ENCODE data around the gene ZFP90.

ZFP90 gene

DNA sequence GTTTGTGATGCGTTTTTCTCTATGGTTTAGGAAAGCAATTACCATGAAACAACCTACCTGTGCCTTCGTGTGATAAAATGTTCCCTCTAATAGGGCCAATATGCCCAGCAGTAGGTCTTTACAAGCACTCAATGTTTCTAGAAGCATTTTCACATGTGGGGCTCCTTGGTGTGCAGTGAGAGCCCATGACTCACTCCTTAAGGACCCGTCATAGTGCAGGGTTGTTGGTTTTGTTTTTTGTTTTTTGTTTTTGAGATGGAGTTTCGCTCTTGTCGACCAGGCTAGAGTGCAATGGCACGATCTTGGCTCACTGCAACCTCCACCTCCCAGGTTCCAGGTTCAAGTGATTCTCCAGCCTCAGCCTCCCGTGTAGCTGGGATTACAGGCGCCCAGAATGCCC, 31.1 kb upstream of the ZFP90 start:
- Histone ChIP-seq H3K4me1 (ENCODE audit: low read length) (no peaks in the 10 kb centered on the region), H3K4me2 (ENCODE audit: low read length) (no peak overlapping the region), H3K9me3 (ENCODE audit: insufficient read depth, low read length) (no peaks in the 10 kb centered on the region), H4K20me1 (ENCODE audit: insufficient read depth, low read length) (no peaks in the 10 kb centered on the region), H2AFZ (ENCODE audit: low read depth, low read length) (no peak overlapping the region), H3K27ac (ENCODE audit: low read length) (no peak overlapping the region), H3K9ac (ENCODE audit: low read length) (no peak overlapping the region), H3K4me3 (ENCODE audit: low read length) (no peak overlapping the region), H3K27me3 (ENCODE audit: low read depth, low read length) (peaks cover 30% of the 10 kb centered on the region), H3K79me2 (ENCODE audit: low read length) (no peaks in the 10 kb centered on the region), H3K36me3 (replicated peaks; ENCODE audit: low read depth, low read length) (no peaks in the 10 kb centered on the region)
- no peak for TF ChIP-seq CTCF (IDR thresholded peaks at IDR 0.05; ENCODE audit: low read depth, low read length)
- TF ChIP-seq EZH2phosphoT487 (IDR thresholded peaks at IDR 0.05; ENCODE audit: low read depth) = no peak

GRCh38 chr16:68508641-68509240, 30.4 kb upstream of the ZFP90 start:
- Histone ChIP-seq H4K20me1 (ENCODE audit: insufficient read depth, low read length) (no peaks in the 10 kb centered on the region), H3K27ac (ENCODE audit: low read length) (no peak overlapping the region), H3K4me3 (ENCODE audit: low read length) (no peak overlapping the region), H3K9me3 (ENCODE audit: insufficient read depth, low read length) (no peaks in the 10 kb centered on the region), H2AFZ (ENCODE audit: low read depth, low read length) (no peak overlapping the region), H3K79me2 (ENCODE audit: low read length) (no peaks in the 10 kb centered on the region), H3K9ac (ENCODE audit: low read length) (no peak overlapping the region), H3K36me3 (replicated peaks; ENCODE audit: low read depth, low read length) (no peaks in the 10 kb centered on the region), H3K4me1 (ENCODE audit: low read length) (no peaks in the 10 kb centered on the region), H3K4me2 (ENCODE audit: low read length) (no peak overlapping the region), H3K27me3 (ENCODE audit: low read depth, low read length) (peaks cover 26% of the 10 kb centered on the region)
- no peak for TF ChIP-seq EZH2phosphoT487 (IDR thresholded peaks at IDR 0.05; ENCODE audit: low read depth)
- TF ChIP-seq CTCF (IDR thresholded peaks at IDR 0.05; ENCODE audit: low read depth, low read length) = no peak

DNA sequence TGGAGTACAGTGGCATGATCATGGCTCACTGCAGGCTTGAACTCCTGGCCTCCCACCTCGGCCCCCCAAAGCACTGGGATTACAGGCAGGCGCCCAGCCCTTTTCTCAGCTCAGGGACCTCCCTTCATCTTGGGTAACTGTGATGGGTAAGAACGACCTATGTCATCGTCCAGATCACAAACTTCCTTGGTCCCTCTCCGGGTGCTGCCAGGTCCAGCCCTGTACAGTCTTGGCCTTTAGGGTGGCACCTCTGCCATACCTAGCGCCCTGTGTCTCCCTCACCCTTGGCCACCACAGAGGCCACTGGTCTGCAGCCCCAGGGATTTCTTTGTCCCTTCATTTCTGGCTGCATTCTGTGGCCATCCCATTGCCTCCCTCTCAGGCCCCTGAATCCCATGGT, 29.7 kb upstream of the ZFP90 start:
- Histone ChIP-seq H3K9ac (ENCODE audit: low read length) (no peak overlapping the region), H3K4me1 (ENCODE audit: low read length) (no peaks in the 10 kb centered on the region), H3K79me2 (ENCODE audit: low read length) (no peaks in the 10 kb centered on the region), H3K27ac (ENCODE audit: low read length) (no peak overlapping the region), H4K20me1 (ENCODE audit: insufficient read depth, low read length) (no peaks in the 10 kb centered on the region), H3K36me3 (replicated peaks; ENCODE audit: low read depth, low read length) (no peaks in the 10 kb centered on the region), H3K9me3 (ENCODE audit: insufficient read depth, low read length) (no peaks in the 10 kb centered on the region), H3K27me3 (ENCODE audit: low read depth, low read length) (peaks cover 26% of the 10 kb centered on the region), H3K4me3 (ENCODE audit: low read length) (no peak overlapping the region), H2AFZ (ENCODE audit: low read depth, low read length) (no peak overlapping the region), H3K4me2 (ENCODE audit: low read length) (no peak overlapping the region)
- TF ChIP-seq EZH2phosphoT487 (IDR thresholded peaks at IDR 0.05; ENCODE audit: low read depth) (no peak), CTCF (IDR thresholded peaks at IDR 0.05; ENCODE audit: low read depth, low read length) (no peak)

DNA sequence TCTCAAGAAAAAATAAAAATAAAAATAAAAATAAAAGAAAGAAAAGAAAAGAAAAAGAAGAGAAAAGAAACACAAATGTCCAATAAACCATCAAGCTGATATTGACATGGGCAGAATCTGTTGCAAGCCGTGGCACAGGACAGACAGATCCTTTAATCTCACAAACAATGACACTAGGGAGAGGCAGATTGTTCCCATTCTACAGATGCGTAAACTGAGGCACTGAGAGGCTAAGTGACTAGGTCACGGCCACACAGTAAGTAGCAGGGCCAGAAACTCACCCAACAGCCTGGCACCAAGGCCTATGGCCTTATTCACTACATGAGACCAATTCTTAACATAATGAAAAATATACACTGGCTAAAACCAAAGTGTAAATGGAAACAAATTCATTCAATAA, 28.3 kb upstream of the ZFP90 start:
- peaks cover 22% of the 10 kb centered on the region for H3K27me3 ChIP-seq (ENCODE audit: low read depth, low read length)
- TF ChIP-seq EZH2phosphoT487 (IDR thresholded peaks at IDR 0.05; ENCODE audit: low read depth) (no peak), CTCF (IDR thresholded peaks at IDR 0.05; ENCODE audit: low read depth, low read length) (no peak)

More for the DNA sequence above, 28.3 kb upstream of the ZFP90 start:
- H3K27ac ChIP-seq (ENCODE audit: low read length) = no peak overlapping the region
- no peaks in the 10 kb centered on the region for H3K36me3 ChIP-seq (replicated peaks; ENCODE audit: low read depth, low read length)
- no peak overlapping the region for H2AFZ ChIP-seq (ENCODE audit: low read depth, low read length)
- no peak overlapping the region for H3K9ac ChIP-seq (ENCODE audit: low read length)
- no peaks in the 10 kb centered on the region for H4K20me1 ChIP-seq (ENCODE audit: insufficient read depth, low read length)
- H3K4me3 ChIP-seq (ENCODE audit: low read length) = no peak overlapping the region
- no peaks in the 10 kb centered on the region for H3K9me3 ChIP-seq (ENCODE audit: insufficient read depth, low read length)
- no peaks in the 10 kb centered on the region for H3K79me2 ChIP-seq (ENCODE audit: low read length)
- no peaks in the 10 kb centered on the region for H3K4me1 ChIP-seq (ENCODE audit: low read length)
- no peak overlapping the region for H3K4me2 ChIP-seq (ENCODE audit: low read length)
